Fibroblast of lung (primary cell): ENCODE data around the gene HOXC5. TPM values are rescaled to one million over a fixed set of nuclear protein-coding genes. Genes with fewer than 3 reads are reported as not detected.
A peak's percentile ranks its signal among the peaks of the same experiment; 100 is the strongest.

Experiments used
- DNase-seq, 2 donors: peaks; one replicate each; pipeline versions ENCODE4 v3.0.0 to v3.0.0-alpha.2; 2010; ENCODE audit warnings: low read depth in 2 of 2
- H2AFZ ChIP-seq: 2 replicates; pipeline ENCODE4 v1.5.1; 2012; ENCODE audit warnings: low read length, control low read depth, inconsistent platforms
- H3K27ac ChIP-seq: 2 replicates; pipeline ENCODE4 v1.5.1; 2011; ENCODE audit warnings: low read length, control low read depth; ENCODE audit not compliant: insufficient read depth
- H3K27me3 ChIP-seq: 2 replicates; pipeline ENCODE4 v1.5.1; 2011; ENCODE audit warnings: mild to moderate bottlenecking, low read length; ENCODE audit not compliant: control insufficient read depth, insufficient read depth
- H3K36me3 ChIP-seq: 2 replicates; pipeline ENCODE4 v1.5.1; 2011; ENCODE audit warnings: low read length; ENCODE audit not compliant: control insufficient read depth, insufficient read depth
- H3K4me1 ChIP-seq: 2 replicates; pipeline ENCODE4 v1.5.1; 2011; ENCODE audit warnings: low read length; ENCODE audit not compliant: control insufficient read depth, insufficient read depth; ENCODE audit errors: extremely low read depth
- H3K4me2 ChIP-seq: 2 replicates; pipeline ENCODE4 v1.5.1; 2011; ENCODE audit warnings: low read length, control low read depth; ENCODE audit not compliant: insufficient read depth; ENCODE audit errors: extremely low read depth
- H3K4me3 ChIP-seq, 4 experiments: fragments of 200-600 bp in 1 of 4; sonication (generic) in 1 of 4; replicated peaks in 1 of 4; 2 replicates each; pipeline ENCODE4 v1.5.1; 2011 to 2016; ENCODE audit warnings: low read length in 4 of 4, low read depth in 3 of 4, mild to moderate bottlenecking in 3 of 4, control low read depth in 2 of 4, inconsistent platforms in 1 of 4, mixed read lengths in 1 of 4; ENCODE audit not compliant: insufficient read depth in 1 of 4; ENCODE audit errors: control extremely low read depth in 1 of 4
- H3K79me2 ChIP-seq: 2 replicates; pipeline ENCODE4 v1.5.1; 2012; ENCODE audit warnings: mild to moderate bottlenecking, low read length, inconsistent platforms; ENCODE audit not compliant: control insufficient read depth, insufficient read depth
- H3K9ac ChIP-seq: 2 replicates; pipeline ENCODE4 v1.5.1; 2011; ENCODE audit warnings: mild to moderate bottlenecking, low read length, control low read depth; ENCODE audit not compliant: insufficient read depth
- H3K9me3 ChIP-seq: 2 replicates; pipeline ENCODE4 v1.5.1; 2012; ENCODE audit warnings: low read depth, low read length; ENCODE audit not compliant: control insufficient read depth, insufficient read depth
- H4K20me1 ChIP-seq: 2 replicates; pipeline ENCODE4 v1.5.1; 2011; ENCODE audit warnings: low read length; ENCODE audit not compliant: control insufficient read depth, insufficient read depth; ENCODE audit errors: extremely low read depth
- EZH2 ChIP-seq: IDR thresholded peaks from 2 replicates; pipeline ENCODE4 v1.5.1; 2012; ENCODE audit warnings: low read length, control low read depth, mild to moderate bottlenecking; ENCODE audit errors: missing control alignments
- polyA plus RNA-seq, 2 donors: library from polyadenylated mRNA; depleted of rRNA in 1 of 2; stranded (reverse) in 1 of 2; unstranded in 1 of 2; fragments of >200 nt; gene quantifications; 2 replicates each; pipeline ENCODE4 v1.2.1, GENCODE V29; 2011 to 2012; ENCODE audit warnings: missing spikeins in 1 of 2
- total RNA-seq: library from RNA; depleted of rRNA; stranded (reverse); fragments of >200 nt; gene quantifications from 2 replicates; pipeline ENCODE4 v1.2.1, GENCODE V29; 2014
- TF ChIP-seq, protein P1 (sequence below), 2 donors: IDR thresholded peaks in 1 of 2; conservative IDR thresholded peaks in 1 of 2; 1 replicate in 1 of 2; 2 replicates in 1 of 2; pipeline ENCODE4 v1.5.1; 2011 to 2012; ENCODE audit warnings: low read length in 2 of 2, control low read depth in 1 of 2, inconsistent platforms in 1 of 2, low read depth in 1 of 2, mild to moderate bottlenecking in 1 of 2

Gene HOXC5
- total and polyA plus RNA-seq, 2 donors (not counting 1 experiment from before 2014, with no cell fraction given), result under 0.01 to 0.07 TPM

GRCh38 chr12:54054742-54055194, 21.9 kb downstream of the HOXC5 start:
- no peak overlapping the region for H3K9ac ChIP-seq
- H3K9me3 ChIP-seq, result no peaks in the 10 kb centered on the region
- TF ChIP-seq EZH2, result no peak
- TF ChIP-seq, protein P1, sequence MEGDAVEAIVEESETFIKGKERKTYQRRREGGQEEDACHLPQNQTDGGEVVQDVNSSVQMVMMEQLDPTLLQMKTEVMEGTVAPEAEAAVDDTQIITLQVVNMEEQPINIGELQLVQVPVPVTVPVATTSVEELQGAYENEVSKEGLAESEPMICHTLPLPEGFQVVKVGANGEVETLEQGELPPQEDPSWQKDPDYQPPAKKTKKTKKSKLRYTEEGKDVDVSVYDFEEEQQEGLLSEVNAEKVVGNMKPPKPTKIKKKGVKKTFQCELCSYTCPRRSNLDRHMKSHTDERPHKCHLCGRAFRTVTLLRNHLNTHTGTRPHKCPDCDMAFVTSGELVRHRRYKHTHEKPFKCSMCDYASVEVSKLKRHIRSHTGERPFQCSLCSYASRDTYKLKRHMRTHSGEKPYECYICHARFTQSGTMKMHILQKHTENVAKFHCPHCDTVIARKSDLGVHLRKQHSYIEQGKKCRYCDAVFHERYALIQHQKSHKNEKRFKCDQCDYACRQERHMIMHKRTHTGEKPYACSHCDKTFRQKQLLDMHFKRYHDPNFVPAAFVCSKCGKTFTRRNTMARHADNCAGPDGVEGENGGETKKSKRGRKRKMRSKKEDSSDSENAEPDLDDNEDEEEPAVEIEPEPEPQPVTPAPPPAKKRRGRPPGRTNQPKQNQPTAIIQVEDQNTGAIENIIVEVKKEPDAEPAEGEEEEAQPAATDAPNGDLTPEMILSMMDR (conservative IDR thresholded peaks at IDR 0.05 in 1 of 2, IDR thresholded peaks at IDR 0.05 in 1 of 2; ENCODE audit: low read depth in 1 of 2, low read length in 2 of 2), result no peak
- H3K36me3 ChIP-seq, result no peaks in the 10 kb centered on the region
- H3K4me2 ChIP-seq, result peak overlapping the region; percentile 71
- no peaks in the 10 kb centered on the region for H4K20me1 ChIP-seq
- DNase-seq, result no peak
- no peaks in the 10 kb centered on the region for H3K79me2 ChIP-seq
- H3K27me3 ChIP-seq, result no peaks in the 10 kb centered on the region
- H2AFZ ChIP-seq, result peak overlapping the region; percentile 20
- H3K4me3 ChIP-seq, result peak overlapping the region; percentile 45 to 85 (median 61)
- no peak overlapping the region for H3K27ac ChIP-seq
- no peaks in the 10 kb centered on the region for H3K4me1 ChIP-seq

DNA sequence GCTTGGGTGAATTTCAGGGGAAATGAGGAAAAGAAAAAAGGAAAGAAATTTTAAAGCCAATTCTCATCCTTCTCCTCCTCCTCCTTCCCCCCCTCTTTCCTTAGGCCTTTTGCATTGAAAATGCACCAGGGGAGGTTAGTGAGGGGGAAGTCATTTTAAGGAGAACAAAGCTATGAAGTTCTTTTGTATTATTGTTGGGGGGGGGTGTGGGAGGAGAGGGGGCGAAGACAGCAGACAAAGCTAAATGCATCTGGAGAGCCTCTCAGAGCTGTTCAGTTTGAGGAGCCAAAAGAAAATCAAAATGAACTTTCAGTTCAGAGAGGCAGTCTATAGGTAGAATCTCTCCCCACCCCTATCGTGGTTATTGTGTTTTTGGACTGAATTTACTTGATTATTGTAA, 22.7 kb downstream of the HOXC5 start:
- H3K27me3 ChIP-seq, result no peaks in the 10 kb centered on the region

GRCh38 chr12:54056110-54056509, 23.3 kb downstream of the HOXC5 start:
- H3K9ac ChIP-seq, result no peak overlapping the region
- no peak for TF ChIP-seq EZH2
- TF ChIP-seq, protein P1 (conservative IDR thresholded peaks at IDR 0.05 in 1 of 2, IDR thresholded peaks at IDR 0.05 in 1 of 2; ENCODE audit: low read depth in 1 of 2, low read length in 2 of 2), result no peak
- no peaks in the 10 kb centered on the region for H4K20me1 ChIP-seq
- no peak for DNase-seq
- H3K4me2 ChIP-seq, result no peak overlapping the region
- H3K4me3 ChIP-seq, result no peak overlapping the region
- H3K9me3 ChIP-seq, result no peaks in the 10 kb centered on the region
- no peaks in the 10 kb centered on the region for H3K27me3 ChIP-seq
- no peaks in the 10 kb centered on the region for H3K79me2 ChIP-seq
- no peaks in the 10 kb centered on the region for H3K36me3 ChIP-seq
- H3K27ac ChIP-seq, result no peak overlapping the region
- H3K4me1 ChIP-seq, result no peaks in the 10 kb centered on the region
- H2AFZ ChIP-seq, result no peak overlapping the region

More for the DNA sequence above, 22.7 kb downstream of the HOXC5 start:
- Histone ChIP-seq H3K9me3 (no peaks in the 10 kb centered on the region), H3K36me3 (no peaks in the 10 kb centered on the region), H3K4me3 (peak overlapping the region in 1 of 4 experiments; percentile 17), H3K4me2 (no peak overlapping the region), H2AFZ (no peak overlapping the region), H4K20me1 (no peaks in the 10 kb centered on the region), H3K9ac (no peak overlapping the region), H3K79me2 (no peaks in the 10 kb centered on the region), H3K27ac (no peak overlapping the region), H3K4me1 (no peaks in the 10 kb centered on the region)
- no peak for DNase-seq
- TF ChIP-seq, protein P1 (conservative IDR thresholded peaks at IDR 0.05 in 1 of 2, IDR thresholded peaks at IDR 0.05 in 1 of 2; ENCODE audit: low read depth in 1 of 2, low read length in 2 of 2), result no peak
- TF ChIP-seq EZH2, result no peak
